Measurements from ENCODE around the gene GDF15.

Gene GDF15

GRCh38 chr19:18428787-18429674 is 43.1 kb downstream of the GDF15 start:
- DNase-seq (ENCODE audit: low read depth in 1 of 2, low spot score in 1 of 2), result peak; percentile 68 to 69

DNA sequence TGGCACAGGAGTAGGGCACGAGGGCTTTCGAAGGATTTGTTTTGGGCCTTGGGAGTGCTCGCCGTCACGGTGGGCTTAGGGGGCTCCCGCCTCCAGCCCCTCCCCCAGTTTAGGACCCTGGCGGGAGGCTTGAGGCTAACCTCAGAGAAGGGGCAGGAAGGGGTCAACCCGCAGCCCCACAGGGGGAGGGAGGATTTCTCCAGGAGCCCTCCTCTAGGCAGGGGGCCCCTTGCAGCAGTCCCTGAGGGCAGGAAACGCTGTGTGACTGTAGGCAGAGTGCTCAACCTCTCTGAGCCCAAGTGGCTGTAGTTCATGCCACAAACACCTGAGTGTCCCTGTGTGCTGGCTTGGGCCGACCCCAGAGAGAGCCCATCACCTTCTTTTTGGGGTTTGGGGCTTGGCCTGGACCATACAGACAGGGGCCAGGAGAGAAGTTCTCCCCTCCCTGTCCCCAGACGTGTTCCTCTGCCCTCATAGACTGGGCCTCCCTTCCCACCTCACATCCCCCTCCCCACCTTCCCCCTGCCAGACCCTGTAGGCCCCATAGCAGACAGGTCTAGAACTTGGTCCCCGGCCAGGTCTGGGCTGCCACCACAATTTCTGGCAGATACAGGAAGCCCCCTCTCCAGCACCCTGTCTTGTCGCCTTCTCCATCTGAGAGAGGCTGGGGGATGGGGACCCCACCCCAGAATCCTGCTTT is 43.9 kb downstream of the GDF15 start:
- DNase-seq (ENCODE audit: low read depth in 1 of 2, low spot score in 1 of 2), result no peak

- DNase-seq (ENCODE audit: low read depth in 1 of 2, low spot score in 1 of 2), result no peak
These were observed 44.6 kb downstream of the GDF15 start for GRCh38 chr19:18430417-18431144.

GRCh38 chr19:18431351-18432197 is 45.6 kb downstream of the GDF15 start:
- DNase-seq (ENCODE audit: low read depth in 1 of 2, low spot score in 1 of 2), result no peak

DNA sequence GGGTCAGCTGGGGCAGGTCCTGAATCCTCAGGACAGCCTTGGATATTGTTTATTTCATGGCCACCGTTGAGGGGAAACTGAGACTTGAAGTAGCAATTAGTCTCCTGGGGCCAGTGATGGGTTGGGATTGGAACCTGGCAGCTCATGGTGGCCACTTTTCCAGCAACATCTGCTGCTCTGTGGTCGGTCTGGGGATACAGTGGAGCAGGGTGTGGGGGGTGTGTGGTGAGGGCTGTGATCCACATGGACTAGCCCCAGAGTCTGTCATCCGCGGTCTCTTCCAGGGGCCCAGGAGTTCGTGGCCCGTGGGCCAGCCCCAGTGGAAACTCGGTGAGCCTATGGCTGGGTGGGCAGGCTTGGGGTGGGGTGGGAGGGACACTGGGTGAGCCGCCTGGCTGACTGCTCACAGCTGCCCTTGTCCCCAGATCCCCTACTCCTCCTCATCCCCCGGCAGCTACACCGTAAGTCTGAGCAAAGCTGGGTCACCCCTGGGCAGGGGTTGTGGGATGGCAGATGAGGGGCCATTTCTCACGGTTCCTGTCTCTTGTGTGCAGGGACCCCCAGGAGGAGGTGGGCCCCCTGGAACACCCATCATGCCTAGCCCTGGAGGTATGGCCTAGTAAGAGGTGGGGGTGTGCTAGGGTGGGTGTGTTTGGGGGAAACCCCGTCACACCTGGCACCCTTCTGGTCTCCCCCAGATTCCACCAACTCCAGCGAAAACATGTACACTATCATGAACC is 46.5 kb downstream of the GDF15 start:
- no peak for DNase-seq (ENCODE audit: low read depth in 1 of 2, low spot score in 1 of 2)

DNA sequence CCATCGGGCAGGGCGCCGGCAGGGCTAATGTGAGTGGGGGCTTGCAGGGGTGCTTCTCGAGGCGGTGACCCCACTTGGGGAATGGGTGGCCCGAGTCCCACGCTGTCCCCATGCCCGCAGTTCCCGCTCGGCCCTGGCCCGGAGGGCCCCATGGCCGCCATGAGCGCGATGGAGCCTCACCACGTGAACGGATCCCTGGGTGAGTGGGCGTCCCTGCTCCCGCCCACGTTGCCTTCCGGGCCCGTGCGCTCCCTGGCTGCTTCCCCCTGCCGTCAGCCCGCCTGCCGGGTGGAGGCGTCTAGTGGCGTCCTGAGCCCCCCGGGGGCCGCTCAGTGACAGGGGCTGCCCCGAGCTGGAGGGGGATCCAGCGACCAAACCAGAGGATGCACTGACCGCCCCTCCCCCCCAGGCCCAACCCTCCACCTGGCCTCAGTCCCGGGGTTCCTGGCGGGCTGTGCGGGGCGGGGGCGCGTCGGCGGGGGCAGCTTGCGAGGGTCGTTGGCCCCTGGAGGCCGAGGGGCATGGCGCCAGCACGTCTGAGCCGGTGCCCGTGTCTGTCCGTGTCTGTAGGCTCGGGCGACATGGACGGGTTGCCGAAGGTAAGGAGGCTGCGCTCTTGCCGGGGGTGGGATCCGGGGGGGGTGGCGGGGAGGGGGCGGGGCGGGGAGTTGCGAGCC is 47.2 kb downstream of the GDF15 start:
- no peak for DNase-seq (ENCODE audit: low read depth in 1 of 2, low spot score in 1 of 2)

DNA sequence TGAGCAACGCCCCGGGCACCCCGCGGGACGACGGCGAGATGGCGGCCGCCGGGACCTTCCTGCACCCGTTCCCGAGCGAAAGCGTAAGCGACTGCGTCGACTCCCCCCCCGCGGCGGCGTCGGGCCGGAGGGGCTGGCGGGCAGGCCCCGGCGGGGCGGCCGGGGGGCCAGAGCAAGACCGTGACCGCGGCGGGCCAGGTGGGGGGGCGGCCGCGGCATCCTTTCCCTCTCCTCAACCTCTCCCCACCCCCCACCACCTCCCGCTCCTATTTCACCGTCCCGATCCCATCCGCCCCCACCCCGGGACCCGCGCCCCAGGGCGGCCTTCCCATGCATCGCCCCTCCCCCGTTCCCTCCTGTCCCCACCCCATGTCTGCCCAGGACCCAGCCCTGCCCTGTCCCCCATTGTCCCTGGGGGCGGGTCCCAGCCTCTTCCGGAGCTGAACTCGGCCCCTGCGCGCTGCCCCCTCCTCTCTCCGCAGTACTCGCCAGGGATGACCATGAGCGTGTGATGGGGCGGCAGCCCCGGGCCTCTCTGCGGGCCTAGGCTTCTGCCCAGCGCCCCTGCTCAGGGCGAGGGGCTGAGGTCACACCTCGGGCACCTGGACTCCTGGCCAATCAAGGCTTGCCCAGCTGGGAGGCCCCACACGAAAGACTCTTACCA is 47.9 kb downstream of the GDF15 start:
- no peak for DNase-seq (ENCODE audit: low read depth in 1 of 2, low spot score in 1 of 2)

DNA sequence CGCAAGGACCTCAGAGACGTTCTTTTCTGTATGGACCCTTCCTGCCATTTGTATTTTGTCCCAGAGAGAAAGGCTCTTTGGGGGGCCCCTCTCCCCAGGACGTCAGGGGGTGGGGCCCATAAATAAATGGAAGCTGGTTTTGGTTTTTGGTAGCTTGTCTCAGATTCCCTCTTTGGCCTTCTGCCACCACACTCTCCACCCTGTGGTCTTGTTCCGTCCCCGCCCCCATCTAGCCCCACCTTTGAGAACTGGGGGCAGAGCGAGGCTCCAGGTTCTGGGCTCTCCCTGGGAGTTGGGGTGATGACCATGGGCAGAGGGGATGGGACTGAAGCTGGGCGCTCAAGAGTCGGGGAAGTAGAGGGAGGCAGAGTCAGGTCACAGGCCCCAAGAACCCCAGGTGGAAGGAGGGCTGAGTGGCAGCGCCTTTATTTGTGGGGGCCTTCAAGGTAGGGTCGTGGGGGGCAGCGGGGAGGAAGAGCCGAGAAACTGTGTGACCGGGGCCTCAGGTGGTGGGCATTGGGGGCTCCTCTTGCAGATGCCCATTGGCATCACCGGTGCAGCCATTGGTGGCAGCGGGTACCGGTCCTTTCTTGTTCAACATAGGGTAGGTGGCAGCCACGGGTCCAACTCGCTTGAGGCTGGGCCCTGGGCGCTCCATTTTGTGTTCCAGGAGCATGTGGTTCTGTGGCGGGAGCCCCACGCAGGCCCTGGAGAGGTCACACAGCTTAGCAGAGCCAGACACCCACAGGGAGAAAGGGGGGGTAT is 48.6 kb downstream of the GDF15 start:
- no peak for DNase-seq (ENCODE audit: low read depth in 1 of 2, low spot score in 1 of 2)

DNA sequence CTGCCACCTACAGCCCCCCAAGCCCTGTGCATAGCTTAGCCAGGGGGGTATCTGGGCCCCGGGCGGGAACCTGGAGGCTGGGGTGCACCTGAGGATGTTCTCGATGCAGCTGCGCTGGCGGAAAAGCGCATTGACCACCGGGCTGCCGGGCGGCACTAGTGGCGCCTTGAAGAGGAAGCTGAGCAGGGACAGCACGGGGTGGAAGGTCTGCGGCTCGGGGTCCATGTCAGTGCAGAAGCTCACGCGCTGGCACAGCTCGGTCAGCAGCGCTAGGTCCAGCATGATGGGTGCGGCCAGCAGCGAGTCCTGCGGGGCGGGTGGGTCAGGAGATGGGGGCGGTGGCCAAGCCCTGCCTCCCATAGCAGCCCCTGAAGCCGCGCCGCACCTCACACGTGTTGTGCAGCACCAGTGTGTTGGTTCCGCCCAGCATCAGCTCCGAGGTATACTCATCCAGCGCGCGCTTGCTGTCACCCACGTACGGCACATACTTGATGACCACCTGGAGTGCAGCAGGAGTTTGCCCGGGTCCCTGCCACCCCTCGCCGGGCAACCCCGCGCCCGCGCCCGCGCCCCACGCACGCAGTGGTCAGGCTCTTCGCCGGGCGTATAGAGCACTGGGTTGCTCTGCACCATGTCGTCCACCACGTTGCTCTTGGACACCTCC is 49.4 kb downstream of the GDF15 start:
- no peak for DNase-seq (ENCODE audit: low read depth in 1 of 2, low spot score in 1 of 2)

DNA sequence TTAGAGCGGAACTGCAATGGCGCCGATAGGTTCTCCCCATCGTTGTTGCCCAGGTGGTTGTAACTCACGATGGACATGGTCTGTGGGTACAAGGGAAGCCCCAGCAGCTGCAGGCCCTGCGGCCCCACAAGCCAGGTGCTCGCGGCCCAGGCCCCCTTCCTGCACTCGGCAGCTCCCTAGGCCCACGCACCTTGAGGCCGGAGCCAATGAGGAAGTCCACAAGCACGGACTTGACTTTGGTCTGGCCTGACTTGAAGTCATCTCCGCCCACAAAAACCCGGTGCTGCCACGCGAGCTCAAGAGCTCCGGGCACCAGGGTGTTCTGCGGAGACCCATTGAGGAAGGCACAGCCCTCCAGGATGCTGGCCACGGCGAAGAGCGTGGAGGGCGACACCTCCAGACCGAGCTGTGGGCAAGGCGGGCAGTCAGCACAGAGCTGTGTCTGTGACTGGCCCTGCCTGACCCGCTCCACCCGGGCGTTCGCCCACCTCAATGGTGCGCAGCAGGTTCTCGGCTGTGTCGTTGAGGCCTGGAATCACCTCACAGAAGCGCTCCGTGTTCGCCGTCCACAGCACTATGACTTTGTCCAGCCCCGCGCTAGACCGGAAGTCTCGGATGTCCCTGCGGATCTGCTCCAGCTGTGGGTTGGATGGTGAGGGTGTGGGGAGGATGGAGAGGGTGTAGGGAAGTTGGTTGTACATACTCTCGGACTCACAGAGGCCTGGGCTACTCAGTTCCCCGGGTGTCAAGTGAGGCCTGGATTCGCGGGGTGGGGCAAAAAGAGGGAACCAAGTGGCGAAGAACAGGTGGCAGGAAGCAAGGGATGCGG is 50.1 kb downstream of the GDF15 start:
- no peak for DNase-seq (ENCODE audit: low read depth in 1 of 2, low spot score in 1 of 2)

DNA sequence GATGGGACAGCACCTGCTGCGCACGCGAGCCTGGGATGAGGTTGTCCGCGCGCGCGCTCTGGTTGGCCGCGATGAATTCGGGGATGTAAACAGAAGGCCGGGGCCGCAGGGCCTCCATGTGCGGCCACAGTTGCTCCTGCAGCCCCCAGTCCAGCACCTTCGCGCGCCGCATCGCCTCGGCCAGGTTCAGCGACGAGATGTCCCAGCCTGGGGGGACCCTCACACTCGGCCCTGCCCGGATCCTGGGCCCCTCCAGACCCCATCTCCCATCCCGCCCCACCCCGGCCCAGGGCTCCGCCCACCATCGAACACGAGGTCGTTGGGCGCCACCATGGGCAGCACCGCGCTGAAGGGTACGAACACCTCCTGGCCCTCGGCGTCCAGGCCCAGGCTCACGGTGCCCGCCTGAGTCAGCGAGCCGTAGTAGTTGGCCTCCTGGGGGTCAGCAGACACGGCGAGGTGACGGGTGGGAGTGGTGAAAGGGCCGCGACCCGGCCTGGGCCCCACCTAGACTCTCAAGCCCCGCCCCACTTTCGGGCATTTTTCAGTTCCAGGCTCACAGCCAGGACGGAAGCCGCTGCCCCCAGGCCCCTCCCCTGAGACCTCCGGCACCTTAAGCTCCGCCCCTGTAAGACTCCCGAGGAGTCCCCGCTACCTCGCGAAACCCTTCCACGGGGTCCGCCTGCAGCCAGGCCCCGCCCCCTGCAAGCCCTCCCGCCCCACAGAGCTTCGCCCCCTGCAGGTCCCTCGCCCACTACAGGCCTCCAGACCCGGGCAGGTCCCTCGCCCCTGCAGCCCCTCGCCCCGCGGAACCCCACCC is 50.9 kb downstream of the GDF15 start:
- peak; percentile 55 to 56 for DNase-seq (ENCODE audit: low read depth in 1 of 2, low spot score in 1 of 2)

DNA sequence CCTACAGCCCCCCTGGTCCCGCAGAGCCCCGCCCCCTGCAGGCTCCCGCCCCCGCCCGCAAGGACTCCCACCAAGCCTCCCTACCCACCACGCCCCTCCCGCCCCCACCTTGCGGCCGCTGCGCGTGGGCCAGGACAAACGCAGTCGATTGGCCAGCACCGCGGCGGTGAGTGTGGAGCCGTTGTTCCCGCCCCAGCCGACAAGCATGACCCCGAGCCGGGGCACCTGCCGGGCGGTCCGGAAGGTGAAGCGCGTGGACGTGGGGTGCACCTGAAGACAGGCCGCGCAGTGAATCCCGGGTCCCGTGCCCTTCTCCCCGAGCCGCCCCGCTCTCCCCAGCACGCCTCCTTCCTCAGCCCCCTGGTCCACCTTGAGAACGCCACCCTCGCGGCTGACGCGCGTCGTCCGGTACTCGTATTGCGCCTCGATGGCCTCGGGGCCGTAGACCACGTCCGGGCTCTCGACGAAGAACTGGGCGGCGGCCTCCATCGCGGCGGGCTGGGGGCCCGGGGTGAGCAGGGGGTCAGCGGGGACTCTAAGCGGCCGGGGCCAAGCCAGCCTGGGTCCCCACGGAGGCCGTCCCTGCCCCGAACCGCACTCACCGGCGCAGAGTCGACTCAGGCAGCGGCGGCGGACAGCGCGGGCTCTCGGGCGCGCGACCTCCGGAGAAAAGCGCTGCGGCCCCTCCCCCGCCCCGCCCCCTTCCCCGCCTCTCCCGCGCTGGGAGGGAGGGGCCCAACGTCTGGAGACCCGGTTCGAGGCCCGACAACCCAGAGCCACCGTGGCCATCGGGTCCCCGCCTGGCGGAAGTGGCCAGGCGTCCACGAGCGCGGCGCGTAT is 51.8 kb downstream of the GDF15 start, which contains the start of gene ISYNA1:
ISYNA1 (minus strand) TSS at position 643 of the 840 bp plus-strand sequence; CDS start at position 489, 154 bp downstream.
- DNase-seq (ENCODE audit: low read depth in 1 of 2, low spot score in 1 of 2), result peak in 1 of 2 donors; percentile 49

GRCh38 chr19:18438331-18439024 is 52.5 kb downstream of the GDF15 start:
- no peak for DNase-seq (ENCODE audit: low read depth in 1 of 2, low spot score in 1 of 2)
